Cardiac muscle cell (in vitro differentiated cells and primary cell): ENCODE data around the gene SLC35A2. TPM values are rescaled to one million over a fixed set of nuclear protein-coding genes. Genes with fewer than 3 reads are reported as not detected.

ENCODE experiments used
- DNase-seq, 2 donors: peaks; one replicate each; pipeline versions ENCODE4 v3.0.0 to v3.0.0-alpha.2; 2010 to 2017; ENCODE audit warnings: low read depth in 1 of 2, low spot score in 1 of 2
- H3K27ac ChIP-seq: fragments of 200-600 bp; sonication (generic); 2 replicates; pipeline ENCODE4 v1.5.1; 2016
- H3K27me3 ChIP-seq: fragments of 200-600 bp; sonication (generic); 2 replicates; pipeline ENCODE4 v1.6.0; 2016; ENCODE audit warnings: control low read depth
- H3K36me3 ChIP-seq: fragments of 200-600 bp; sonication (generic); 2 replicates; pipeline ENCODE4 v1.5.1; 2016; ENCODE audit warnings: control low read depth
- H3K4me1 ChIP-seq: fragments of 200-600 bp; sonication (generic); 2 replicates; pipeline ENCODE4 v1.8.1; 2017; ENCODE audit warnings: low read depth, mild to moderate bottlenecking, mixed run types
- H3K4me3 ChIP-seq: fragments of 200-600 bp; sonication (generic); 2 replicates; pipeline ENCODE4 v1.5.1; 2016; ENCODE audit warnings: mild to moderate bottlenecking
- H3K9me3 ChIP-seq: fragments of 200-600 bp; sonication (generic); 2 replicates; pipeline ENCODE4 v1.5.1; 2017; ENCODE audit warnings: low read depth, mild to moderate bottlenecking, control low read depth
- polyA plus RNA-seq: library from polyadenylated mRNA; unstranded; fragments of >200 nt; fragmentation: Nextera tagmentation; extraction: Ambion mirVana; gene quantifications from 2 replicates; pipeline ENCODE4 v1.2.1, GENCODE V29; 2016
- total RNA-seq: library from RNA; depleted of rRNA; stranded (reverse); fragments of >200 nt; gene quantifications from 2 replicates; pipeline ENCODE4 v1.2.3, GENCODE V29; 2016
- TF ChIP-seq, protein P1 (sequence below): IDR thresholded peaks from 2 replicates; pipeline ENCODE4 v1.5.1; 2012; ENCODE audit warnings: low read depth, mild to moderate bottlenecking, low read length

The SLC35A2 gene
- total and polyA plus RNA-seq, 2 experiments from 2014 or later = 22.2 to 41.8 TPM

- H3K27me3 ChIP-seq = no peaks in the 10 kb centered on the region
- peaks cover 7% of the 10 kb centered on the region for H3K36me3 ChIP-seq
- DNase-seq = no peak
- no peaks in the 10 kb centered on the region for H3K9me3 ChIP-seq
- H3K27ac ChIP-seq = no peak overlapping the region
- H3K4me3 ChIP-seq = no peak overlapping the region
- H3K4me1 ChIP-seq = no peaks in the 10 kb centered on the region
- TF ChIP-seq, protein P1, sequence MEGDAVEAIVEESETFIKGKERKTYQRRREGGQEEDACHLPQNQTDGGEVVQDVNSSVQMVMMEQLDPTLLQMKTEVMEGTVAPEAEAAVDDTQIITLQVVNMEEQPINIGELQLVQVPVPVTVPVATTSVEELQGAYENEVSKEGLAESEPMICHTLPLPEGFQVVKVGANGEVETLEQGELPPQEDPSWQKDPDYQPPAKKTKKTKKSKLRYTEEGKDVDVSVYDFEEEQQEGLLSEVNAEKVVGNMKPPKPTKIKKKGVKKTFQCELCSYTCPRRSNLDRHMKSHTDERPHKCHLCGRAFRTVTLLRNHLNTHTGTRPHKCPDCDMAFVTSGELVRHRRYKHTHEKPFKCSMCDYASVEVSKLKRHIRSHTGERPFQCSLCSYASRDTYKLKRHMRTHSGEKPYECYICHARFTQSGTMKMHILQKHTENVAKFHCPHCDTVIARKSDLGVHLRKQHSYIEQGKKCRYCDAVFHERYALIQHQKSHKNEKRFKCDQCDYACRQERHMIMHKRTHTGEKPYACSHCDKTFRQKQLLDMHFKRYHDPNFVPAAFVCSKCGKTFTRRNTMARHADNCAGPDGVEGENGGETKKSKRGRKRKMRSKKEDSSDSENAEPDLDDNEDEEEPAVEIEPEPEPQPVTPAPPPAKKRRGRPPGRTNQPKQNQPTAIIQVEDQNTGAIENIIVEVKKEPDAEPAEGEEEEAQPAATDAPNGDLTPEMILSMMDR = no peak
Observed at GRCh38 chrX:48935301-48935670, 23.8 kb upstream of the SLC35A2 start.

DNA sequence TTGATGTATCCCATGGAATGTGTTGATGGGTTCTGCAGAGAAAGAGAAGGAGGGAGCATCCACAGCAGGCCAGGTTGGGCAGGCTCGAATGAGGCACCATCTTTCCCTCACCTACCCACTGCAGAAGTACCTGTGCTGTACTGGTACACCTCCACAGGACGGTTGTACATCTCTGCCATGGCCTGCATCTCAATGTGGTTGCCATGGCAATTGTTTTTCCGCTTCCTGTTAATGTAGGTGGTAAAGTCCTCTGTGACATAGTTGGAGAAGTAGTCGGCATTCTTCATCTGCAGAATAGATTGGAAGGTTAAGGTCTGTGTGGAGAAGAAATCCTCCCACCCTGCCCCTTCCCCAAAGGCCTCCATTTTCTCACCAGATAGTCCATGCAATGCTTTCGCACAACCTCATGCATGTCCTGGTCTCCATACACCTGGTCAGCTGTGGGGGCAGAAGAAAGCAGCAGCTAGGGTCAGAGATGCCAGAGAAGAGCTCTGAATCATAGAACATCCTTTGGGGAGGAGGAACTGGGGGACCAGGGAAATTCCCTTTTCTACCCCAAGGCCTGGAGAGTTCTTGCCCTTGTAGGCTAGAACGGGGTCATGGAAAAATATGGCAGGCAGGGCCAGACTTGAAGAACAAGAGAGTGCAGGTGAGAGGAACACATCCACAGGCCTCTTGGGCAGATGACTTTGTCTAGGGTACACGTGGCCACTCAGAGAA, 23.3 kb upstream of the SLC35A2 start:
- TF ChIP-seq, protein P1 = no peak

GRCh38 chrX:48933757-48934156, 22.3 kb upstream of the SLC35A2 start:
- TF ChIP-seq, protein P1 = no peak
- H3K4me1 ChIP-seq = no peaks in the 10 kb centered on the region

More for the DNA sequence above, 23.3 kb upstream of the SLC35A2 start:
- Histone ChIP-seq H3K9me3 (no peaks in the 10 kb centered on the region), H3K27ac (no peak overlapping the region), H3K36me3 (peaks cover 7% of the 10 kb centered on the region), H3K4me3 (no peak overlapping the region), H3K4me1 (no peaks in the 10 kb centered on the region), H3K27me3 (no peaks in the 10 kb centered on the region)
- DNase-seq = no peak

DNA sequence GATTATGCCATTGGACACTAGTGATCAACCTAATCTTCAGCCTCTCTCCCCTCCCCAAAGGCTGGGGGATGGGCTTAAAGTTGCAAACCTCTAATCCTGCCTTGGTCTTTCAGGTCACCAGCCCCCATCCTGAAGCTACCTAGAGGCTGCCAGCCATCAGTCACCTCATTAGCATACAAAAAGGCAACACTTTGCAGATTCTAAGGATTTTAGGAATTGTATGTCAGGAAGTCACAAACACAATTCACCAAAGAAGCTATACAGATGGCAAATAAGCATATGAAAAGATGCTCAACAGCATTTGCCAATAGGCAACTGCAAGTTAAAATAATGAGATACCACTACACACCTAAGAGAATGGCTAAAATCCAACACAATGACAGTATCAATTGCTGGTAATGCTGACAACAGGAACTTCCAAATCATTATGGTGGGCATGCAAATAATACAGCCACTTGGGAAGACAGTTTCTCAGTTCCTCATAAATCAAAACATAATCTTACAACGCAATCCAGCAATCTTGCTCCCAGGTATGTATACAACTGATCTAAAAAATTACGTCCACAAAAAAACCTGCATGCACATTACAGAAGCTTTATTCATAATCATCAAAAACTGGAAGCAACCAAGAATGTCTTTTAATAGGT, 16.4 kb upstream of the SLC35A2 start:
- no peak for DNase-seq
- Histone ChIP-seq H3K27ac (no peak overlapping the region), H3K27me3 (no peaks in the 10 kb centered on the region), H3K4me1 (no peaks in the 10 kb centered on the region), H3K9me3 (no peaks in the 10 kb centered on the region), H3K36me3 (peaks cover 3% of the 10 kb centered on the region), H3K4me3 (no peak overlapping the region)
- TF ChIP-seq, protein P1 = no peak

More at GRCh38 chrX:48933757-48934156, 22.3 kb upstream of the SLC35A2 start:
- Histone ChIP-seq H3K4me3 (no peak overlapping the region), H3K9me3 (no peaks in the 10 kb centered on the region), H3K27me3 (no peaks in the 10 kb centered on the region), H3K27ac (no peak overlapping the region), H3K36me3 (peaks cover 7% of the 10 kb centered on the region)
- DNase-seq = no peak

DNA sequence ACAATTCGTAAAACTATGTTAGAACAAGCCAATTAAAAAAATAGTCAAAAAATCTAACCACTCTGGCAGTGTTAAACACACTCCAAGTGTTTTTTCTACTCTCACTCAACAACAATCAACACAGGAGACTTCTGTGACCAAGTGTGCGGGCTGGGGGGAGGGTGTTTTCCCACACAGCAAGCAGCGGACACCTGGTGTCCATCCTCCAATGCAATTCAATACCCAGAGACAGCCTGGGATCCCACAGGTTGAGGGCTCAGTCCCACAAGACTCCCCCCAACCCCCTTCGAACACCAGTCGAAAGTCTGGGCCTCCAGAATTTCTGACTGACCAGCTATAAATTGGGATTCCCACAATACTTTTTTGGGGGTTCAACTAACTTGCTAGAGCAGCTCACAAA, 15.7 kb upstream of the SLC35A2 start:
- no peak for DNase-seq
- Histone ChIP-seq H3K36me3 (peaks cover 3% of the 10 kb centered on the region), H3K27ac (no peak overlapping the region), H3K4me3 (no peak overlapping the region), H3K9me3 (no peaks in the 10 kb centered on the region), H3K27me3 (no peaks in the 10 kb centered on the region), H3K4me1 (no peaks in the 10 kb centered on the region)
- TF ChIP-seq, protein P1 = no peak
